SK-N-SH (cell line): ENCODE data around the gene EFHD1. TPM values are rescaled to one million over a fixed set of nuclear protein-coding genes. Genes with fewer than 3 reads are reported as not detected.

Source experiments
- CTCF ChIA-PET: fragments of 300-600, 350-600 bp; formaldehyde crosslinking; extraction: SDS; loops from one replicate; lab custom pipeline; 2021; lab: Yijun Ruan, JAX
- POLR2A ChIA-PET: fragments of 350-600 bp; sonication (Branson Sonifier 250); formaldehyde crosslinking; extraction: SDS; loops from one replicate; lab custom pipeline; 2020; ENCODE audit warnings: antibody characterized with exemption, inconsistent platforms; lab: Yijun Ruan, JAX
- DNase-seq: peaks from one replicate; pipeline ENCODE4 v3.0.0; 2012
- H2AFZ ChIP-seq: fragments of 200-600 bp; sonication (generic); 2 replicates; pipeline ENCODE4 v1.8.1; 2016; ENCODE audit warnings: antibody characterized with exemption, mild to moderate bottlenecking, low read depth
- H3F3A ChIP-seq: fragments of 200-600 bp; sonication (generic); replicated peaks from 2 replicates; pipeline ENCODE3; 2016; ENCODE audit warnings: antibody characterized with exemption, mild to moderate bottlenecking; ENCODE audit not compliant: insufficient read depth
- H3K27ac ChIP-seq, 2 experiments: fragments of 200-500 bp in 1 of 2; fragments of 200-600 bp in 1 of 2; sonication (Bioruptor generic) in 1 of 2; sonication (generic), shearing (Covaris generic) in 1 of 2; 2 replicates each; pipeline versions ENCODE4 v1.5.1 to v1.6.1; 2014 to 2016; ENCODE audit warnings: low read depth in 2 of 2, inconsistent platforms in 1 of 2, low read length in 1 of 2, mild to moderate bottlenecking in 1 of 2, mixed read lengths in 1 of 2
- H3K27me3 ChIP-seq: fragments of 200-600 bp; sonication (generic), shearing (Covaris generic); 2 replicates; pipeline ENCODE4 v1.6.1; 2016; ENCODE audit warnings: mixed run types; ENCODE audit not compliant: insufficient read depth
- H3K36me3 ChIP-seq, 2 experiments: fragments of 200-500 bp in 1 of 2; fragments of 200-600 bp in 1 of 2; sonication (Bioruptor generic) in 1 of 2; sonication (generic) in 1 of 2; replicated peaks in 1 of 2; 2 replicates each; pipeline versions ENCODE3 to v1.5.1; 2014 to 2016; ENCODE audit warnings: low read length in 1 of 2, mild to moderate bottlenecking in 1 of 2; ENCODE audit not compliant: insufficient read depth in 2 of 2, control insufficient read depth in 1 of 2
- H3K4me1 ChIP-seq, 2 experiments: fragments of 200-500 bp in 1 of 2; fragments of 200-600 bp in 1 of 2; sonication (Bioruptor generic) in 1 of 2; sonication (generic), shearing (Covaris generic) in 1 of 2; 2 replicates each; pipeline versions ENCODE4 v1.5.1 to v1.6.1; 2014 to 2016; ENCODE audit warnings: low read depth in 1 of 2, low read length in 1 of 2, mixed run types in 1 of 2; ENCODE audit not compliant: insufficient read depth in 2 of 2, control insufficient read depth in 1 of 2
- H3K4me2 ChIP-seq: fragments of 200-600 bp; sonication (generic), shearing (Covaris generic); 2 replicates; pipeline ENCODE4 v1.6.1; 2017; ENCODE audit warnings: mixed run types
- H3K4me3 ChIP-seq, 2 experiments: fragments of 200-500 bp in 1 of 2; fragments of 200-600 bp in 1 of 2; sonication (Bioruptor generic) in 1 of 2; sonication (generic), shearing (Covaris generic) in 1 of 2; 2 replicates each; pipeline versions ENCODE4 v1.5.1 to v1.8.1; 2014 to 2016; ENCODE audit warnings: low read depth in 2 of 2, inconsistent platforms in 1 of 2, low read length in 1 of 2, mild to moderate bottlenecking in 1 of 2, mixed read lengths in 1 of 2, moderate library complexity in 1 of 2
- H3K79me2 ChIP-seq: fragments of 200-600 bp; sonication (generic); 2 replicates; pipeline ENCODE4 v1.8.1; 2017; ENCODE audit warnings: mild to moderate bottlenecking; ENCODE audit not compliant: insufficient read depth
- H3K9ac ChIP-seq: fragments of 200-600 bp; sonication (generic); 2 replicates; pipeline ENCODE4 v1.6.1; 2017; ENCODE audit warnings: mixed run types
- H3K9me2 ChIP-seq: fragments of 200-600 bp; sonication (generic); 2 replicates; pipeline ENCODE4 v1.6.1; 2017; ENCODE audit warnings: mixed run types
- H3K9me3 ChIP-seq: fragments of 200-600 bp; sonication (generic); 2 replicates; pipeline ENCODE4 v1.6.1; 2017; ENCODE audit warnings: mixed run types, mild to moderate bottlenecking, moderate library complexity
- H4K20me1 ChIP-seq: fragments of 200-600 bp; sonication (generic); 2 replicates; pipeline ENCODE4 v1.6.1; 2017; ENCODE audit warnings: mild to moderate bottlenecking, mixed run types; ENCODE audit not compliant: insufficient read depth
- ELF1 ChIP-seq: IDR thresholded peaks from 2 replicates; pipeline ENCODE4 v1.4.0; 2012
- EZH2phosphoT487 ChIP-seq: fragments of 200-600 bp; sonication (generic); IDR thresholded peaks from 2 replicates; pipeline ENCODE4 v1.6.1; 2017; ENCODE audit warnings: low read depth, mixed run types, mild to moderate bottlenecking, antibody characterized with exemption, moderate library complexity, borderline replicate concordance
- FOXJ3 ChIP-seq: sonication (generic); formaldehyde crosslinking; IDR thresholded peaks from 2 replicates; pipeline ENCODE4 v1.5.1; 2020; ENCODE audit warnings: mild to moderate bottlenecking, missing genetic modification reagents
- NFIC ChIP-seq: IDR thresholded peaks from 2 replicates; pipeline ENCODE4 v1.4.0; 2012; ENCODE audit warnings: borderline replicate concordance
- NRF1 ChIP-seq: IDR thresholded peaks from 2 replicates; pipeline ENCODE4 v1.6.1; 2012; ENCODE audit warnings: low read depth, mild to moderate bottlenecking, low read length
- RXRA ChIP-seq: IDR thresholded peaks from 2 replicates; pipeline ENCODE4 v1.4.0; 2012; ENCODE audit warnings: low read depth, mild to moderate bottlenecking, borderline replicate concordance
- TAF1 ChIP-seq: IDR thresholded peaks from 2 replicates; pipeline ENCODE4 v1.6.1; 2012; ENCODE audit warnings: low read depth, mild to moderate bottlenecking, low read length, moderate library complexity, borderline replicate concordance
- TCF12 ChIP-seq: IDR thresholded peaks from 2 replicates; pipeline ENCODE4 v1.4.0; 2012
- TEAD4 ChIP-seq: IDR thresholded peaks from 2 replicates; pipeline ENCODE4 v1.4.0; 2012; ENCODE audit warnings: mild to moderate bottlenecking, borderline replicate concordance; ENCODE audit not compliant: insufficient read depth
- USF1 ChIP-seq: IDR thresholded peaks from 2 replicates; pipeline ENCODE4 v1.4.0; 2012; ENCODE audit warnings: low read depth, borderline replicate concordance
- YY1 ChIP-seq: IDR thresholded peaks from 2 replicates; pipeline ENCODE4 v1.4.0; 2012; ENCODE audit warnings: low read depth, mild to moderate bottlenecking
- WGBS: methylation state at CpG from one replicate; pipeline ENCODE4 v1.1.6; 2017; ENCODE audit warnings: low lambda C conversion rate; 5-methylcytosine and 5-hydroxymethylcytosine counted together
- polyA plus RNA-seq, 3 experiments: library from polyadenylated mRNA; depleted of rRNA; stranded (reverse); fragments of >200 nt; gene quantifications; 2 replicates each; pipeline ENCODE4 v1.2.3, GENCODE V29; 2012

EFHD1 gene
- polyA plus RNA-seq, 1 of the 3 experiments (the other 2 are of a cell fraction): not detected

GRCh38 chr2:232597362-232598079 lies 35.9 kb upstream of the EFHD1 start:
- TF ChIP-seq NRF1: no peak
- TF ChIP-seq TCF12: no peak
- TF ChIP-seq EZH2phosphoT487: no peak
- TF ChIP-seq NFIC: no peak
- no peak for TF ChIP-seq RXRA
- TF ChIP-seq TAF1: no peak
- TF ChIP-seq, all 33 proteins: peak for 0
- Histone ChIP-seq H3K9ac (no peak overlapping the region), H3K79me2 (no peaks in the 10 kb centered on the region), H3K9me2 (no peaks in the 10 kb centered on the region), H3K9me3 (no peaks in the 10 kb centered on the region), H3F3A (no peaks in the 10 kb centered on the region), H3K27ac (no peak overlapping the region), H3K4me1 (peaks cover 3 to 6% of the 10 kb centered on the region in 2 experiments; a peak in 2 of 4 replicates), H2AFZ (no peak overlapping the region), H3K27me3 (no peaks in the 10 kb centered on the region), H3K4me3 (no peak overlapping the region), H3K4me2 (no peak overlapping the region), H4K20me1 (no peaks in the 10 kb centered on the region), H3K36me3 (no peaks in the 10 kb centered on the region)
- no peak for DNase-seq
- POLR2A ChIA-PET: no interaction called here
- CTCF ChIA-PET: no interaction called here
- WGBS: 86% methylated on average over 7 of the region's 7 CpGs

- H4K20me1 ChIP-seq: no peaks in the 10 kb centered on the region
- peaks cover 3% of the 10 kb centered on the region in 2 experiments; a peak in 2 of 4 replicates for H3K4me1 ChIP-seq
- H3K79me2 ChIP-seq: no peaks in the 10 kb centered on the region
- no peaks in the 10 kb centered on the region for H3K36me3 ChIP-seq
- H3K4me2 ChIP-seq: no peak overlapping the region
- no peaks in the 10 kb centered on the region for H3K9me2 ChIP-seq
- CTCF ChIA-PET: interaction anchor here (0.9 kb wide), 1 partner anchor 13 kb away, joined by 3 read pairs; no protein-coding TSS in a partner anchor
- no peak overlapping the region for H3K27ac ChIP-seq
- H3K4me3 ChIP-seq: no peak overlapping the region
- 85% methylated on average over 4 of the region's 4 CpGs for WGBS
- no peak for DNase-seq
- H2AFZ ChIP-seq: no peak overlapping the region
- POLR2A ChIA-PET: no interaction called here
- TF ChIP-seq FOXJ3 (CRISPR knock-in tag): no peak
- TF ChIP-seq YY1: no peak
- no peak for TF ChIP-seq USF1
- TF ChIP-seq TCF12: no peak
- TF ChIP-seq ELF1: no peak
- no peak for TF ChIP-seq TEAD4
- TF ChIP-seq, all 33 proteins: peak for 0
- no peak overlapping the region for H3K9ac ChIP-seq
- H3K9me3 ChIP-seq: no peaks in the 10 kb centered on the region
- H3K27me3 ChIP-seq: no peaks in the 10 kb centered on the region
- no peaks in the 10 kb centered on the region for H3F3A ChIP-seq
These were observed 35.1 kb upstream of the EFHD1 start for GRCh38 chr2:232598293-232598692.
